GM23338 (cell line): ENCODE measurements around the gene LOXHD1.

Experiments used
- CREB1 ChIP-seq: fragments of 250-450 bp; sonication (Bioruptor Pico); IDR thresholded peaks from 2 replicates; pipeline ENCODE4 v1.5.0; 2020; ENCODE audit warnings: low read depth, mild to moderate bottlenecking, moderate library complexity
- EZH2 ChIP-seq: fragments of 200-600 bp; sonication (generic); IDR thresholded peaks from one replicate; pipeline ENCODE4 v1.8.0; 2017; ENCODE audit warnings: antibody characterized with exemption, mild to moderate bottlenecking, low read depth; ENCODE audit not compliant: unreplicated experiment
- TF ChIP-seq, protein P1 (sequence below), 2 experiments: fragments of 200-600 bp in 1 of 2; sonication (generic) in 1 of 2; conservative IDR thresholded peaks; 2 replicates each; pipeline versions ENCODE4 v1.5.1 to v1.6.1; 2016 to 2017; ENCODE audit warnings: antibody characterized with exemption in 2 of 2, low read depth in 2 of 2, mild to moderate bottlenecking in 2 of 2, moderate library complexity in 1 of 2
- TF ChIP-seq, protein P2 (sequence below): IDR thresholded peaks from one replicate; pipeline ENCODE4 v1.6.1; 2018; ENCODE audit warnings: antibody characterized with exemption; ENCODE audit not compliant: unreplicated experiment

- no peak for TF ChIP-seq CREB1 (CRISPR knock-in tag)
- TF ChIP-seq, protein P1, sequence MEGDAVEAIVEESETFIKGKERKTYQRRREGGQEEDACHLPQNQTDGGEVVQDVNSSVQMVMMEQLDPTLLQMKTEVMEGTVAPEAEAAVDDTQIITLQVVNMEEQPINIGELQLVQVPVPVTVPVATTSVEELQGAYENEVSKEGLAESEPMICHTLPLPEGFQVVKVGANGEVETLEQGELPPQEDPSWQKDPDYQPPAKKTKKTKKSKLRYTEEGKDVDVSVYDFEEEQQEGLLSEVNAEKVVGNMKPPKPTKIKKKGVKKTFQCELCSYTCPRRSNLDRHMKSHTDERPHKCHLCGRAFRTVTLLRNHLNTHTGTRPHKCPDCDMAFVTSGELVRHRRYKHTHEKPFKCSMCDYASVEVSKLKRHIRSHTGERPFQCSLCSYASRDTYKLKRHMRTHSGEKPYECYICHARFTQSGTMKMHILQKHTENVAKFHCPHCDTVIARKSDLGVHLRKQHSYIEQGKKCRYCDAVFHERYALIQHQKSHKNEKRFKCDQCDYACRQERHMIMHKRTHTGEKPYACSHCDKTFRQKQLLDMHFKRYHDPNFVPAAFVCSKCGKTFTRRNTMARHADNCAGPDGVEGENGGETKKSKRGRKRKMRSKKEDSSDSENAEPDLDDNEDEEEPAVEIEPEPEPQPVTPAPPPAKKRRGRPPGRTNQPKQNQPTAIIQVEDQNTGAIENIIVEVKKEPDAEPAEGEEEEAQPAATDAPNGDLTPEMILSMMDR (conservative IDR thresholded peaks at IDR 0.05; ENCODE audit: low read depth in 2 of 2): no peak
- no peak for TF ChIP-seq EZH2
- TF ChIP-seq, protein P2, sequence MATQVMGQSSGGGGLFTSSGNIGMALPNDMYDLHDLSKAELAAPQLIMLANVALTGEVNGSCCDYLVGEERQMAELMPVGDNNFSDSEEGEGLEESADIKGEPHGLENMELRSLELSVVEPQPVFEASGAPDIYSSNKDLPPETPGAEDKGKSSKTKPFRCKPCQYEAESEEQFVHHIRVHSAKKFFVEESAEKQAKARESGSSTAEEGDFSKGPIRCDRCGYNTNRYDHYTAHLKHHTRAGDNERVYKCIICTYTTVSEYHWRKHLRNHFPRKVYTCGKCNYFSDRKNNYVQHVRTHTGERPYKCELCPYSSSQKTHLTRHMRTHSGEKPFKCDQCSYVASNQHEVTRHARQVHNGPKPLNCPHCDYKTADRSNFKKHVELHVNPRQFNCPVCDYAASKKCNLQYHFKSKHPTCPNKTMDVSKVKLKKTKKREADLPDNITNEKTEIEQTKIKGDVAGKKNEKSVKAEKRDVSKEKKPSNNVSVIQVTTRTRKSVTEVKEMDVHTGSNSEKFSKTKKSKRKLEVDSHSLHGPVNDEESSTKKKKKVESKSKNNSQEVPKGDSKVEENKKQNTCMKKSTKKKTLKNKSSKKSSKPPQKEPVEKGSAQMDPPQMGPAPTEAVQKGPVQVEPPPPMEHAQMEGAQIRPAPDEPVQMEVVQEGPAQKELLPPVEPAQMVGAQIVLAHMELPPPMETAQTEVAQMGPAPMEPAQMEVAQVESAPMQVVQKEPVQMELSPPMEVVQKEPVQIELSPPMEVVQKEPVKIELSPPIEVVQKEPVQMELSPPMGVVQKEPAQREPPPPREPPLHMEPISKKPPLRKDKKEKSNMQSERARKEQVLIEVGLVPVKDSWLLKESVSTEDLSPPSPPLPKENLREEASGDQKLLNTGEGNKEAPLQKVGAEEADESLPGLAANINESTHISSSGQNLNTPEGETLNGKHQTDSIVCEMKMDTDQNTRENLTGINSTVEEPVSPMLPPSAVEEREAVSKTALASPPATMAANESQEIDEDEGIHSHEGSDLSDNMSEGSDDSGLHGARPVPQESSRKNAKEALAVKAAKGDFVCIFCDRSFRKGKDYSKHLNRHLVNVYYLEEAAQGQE: no peak
Measured at GRCh38 chr18:46528037-46528436, 129.0 kb downstream of the LOXHD1 start.
